Measurements from ENCODE around the gene INPP5A. TPM values are rescaled to one million over a fixed set of nuclear protein-coding genes. Genes with fewer than 3 reads are reported as not detected.
A peak's percentile ranks its signal among the peaks of the same experiment; 100 is the strongest.
"Not testable (repeated sequence)": the region's sequence is repeated elsewhere in the genome, so short reads cannot be mapped to it uniquely, and the experiment has no call there.

Gene INPP5A
- total RNA-seq (2022) (14.2 and 14.7 TPM in 2 replicates), Bru-seq, nascent RNA (percentile 49 among the genes with signal in this experiment), BruChase-seq, experiment 1, labeled RNA remaining after a 6-hour chase (percentile 48 among the genes with signal in this experiment), BruChase-seq, experiment 2, labeled RNA remaining after a 2-hour chase (percentile 46 among the genes with signal in this experiment)
- long read RNA-seq, transcript INPP5A-203 (16 exons, 2,967 nt) = major isoform, 11 of 23 reads
- long read RNA-seq, partial matches to known transcripts = 1 of 23 reads
- long read RNA-seq, other reads (novel, unspliced or antisense) = 11 of 23 reads

GRCh38 chr10:132537684-132538001, at the start of gene INPP5A:
Gene INPP5A, plus strand, starts transcription at chr10:132537787. Its CDS starts 310 bp downstream, at chr10:132538097.
- peak within 1 kb of the TSS; percentile 93 for H3K4me3 Mint-ChIP-seq (ENCODE audit: unreplicated experiment)
- no peaks in the 10 kb centered on the region for H3K36me3 Mint-ChIP-seq (ENCODE audit: insufficient read depth, unreplicated experiment)
- peak within 1 kb of the TSS; percentile 93 for H3K27ac Mint-ChIP-seq (ENCODE audit: low read depth, unreplicated experiment)
- peaks cover 55% of the 10 kb centered on the region for H3K4me1 Mint-ChIP-seq (ENCODE audit: insufficient read depth, unreplicated experiment)
- H3K9me3 Mint-ChIP-seq (ENCODE audit: unreplicated experiment) = no peaks in the 10 kb centered on the region
- H3K27me3 Mint-ChIP-seq (ENCODE audit: insufficient read depth, unreplicated experiment) = no peaks in the 10 kb centered on the region
- CTCF ChIA-PET = no interaction called here
- DNase-seq (ENCODE audit: unreplicated experiment) = no peak
- no peak for TF ChIP-seq CTCF (IDR thresholded peaks at IDR 0.05; ENCODE audit: unreplicated experiment)
- no TSS peak for BruUV-seq (replicated peaks)
- POLR2A ChIA-PET = no interaction called here
- intact Hi-C loops (cut with micrococcal nuclease) = loop anchor here (2.0 to 10.0 kb wide), 3 partner anchors 57 to 99 kb away; no protein-coding TSS in a partner anchor

- ChIA-PET CTCF (no interaction called here), POLR2A (no interaction called here)
- H3K27me3 Mint-ChIP-seq (ENCODE audit: insufficient read depth, unreplicated experiment) = no peaks in the 10 kb centered on the region
- DNase-seq (ENCODE audit: unreplicated experiment) = no peak
- no peaks in the 10 kb centered on the region for H3K36me3 Mint-ChIP-seq (ENCODE audit: insufficient read depth, unreplicated experiment)
- H3K4me3 Mint-ChIP-seq (ENCODE audit: unreplicated experiment) = no peak overlapping the region
- no peak overlapping the region for H3K27ac Mint-ChIP-seq (ENCODE audit: low read depth, unreplicated experiment)
- no TSS peak for BruUV-seq (replicated peaks)
- peaks cover 16% of the 10 kb centered on the region for H3K4me1 Mint-ChIP-seq (ENCODE audit: insufficient read depth, unreplicated experiment)
- H3K9me3 Mint-ChIP-seq (ENCODE audit: unreplicated experiment) = no peaks in the 10 kb centered on the region
- no peak for TF ChIP-seq CTCF (IDR thresholded peaks at IDR 0.05; ENCODE audit: unreplicated experiment)
- intact Hi-C loops (cut with micrococcal nuclease) = no loop called here
Measured at GRCh38 chr10:132488231-132488821, 49.3 kb upstream of the INPP5A start.

GRCh38 chr10:132489053-132489703, 48.4 kb upstream of the INPP5A start:
- intact Hi-C loops (cut with micrococcal nuclease) = no loop called here
- Mint-ChIP-seq H3K9me3 (ENCODE audit: unreplicated experiment) (no peaks in the 10 kb centered on the region), H3K4me1 (ENCODE audit: insufficient read depth, unreplicated experiment) (peaks cover 24% of the 10 kb centered on the region), H3K36me3 (ENCODE audit: insufficient read depth, unreplicated experiment) (no peaks in the 10 kb centered on the region), H3K27me3 (ENCODE audit: insufficient read depth, unreplicated experiment) (no peaks in the 10 kb centered on the region), H3K4me3 (ENCODE audit: unreplicated experiment) (no peak overlapping the region), H3K27ac (ENCODE audit: low read depth, unreplicated experiment) (no peak overlapping the region)
- DNase-seq (ENCODE audit: unreplicated experiment) = peak; percentile 87
- POLR2A ChIA-PET = no interaction called here
- no TSS peak for BruUV-seq (replicated peaks)
- CTCF ChIA-PET = no interaction called here
- no peak for TF ChIP-seq CTCF (IDR thresholded peaks at IDR 0.05; ENCODE audit: unreplicated experiment)

GRCh38 chr10:132489704-132490534, 47.7 kb upstream of the INPP5A start:
- no TSS peak for BruUV-seq (replicated peaks)
- ChIA-PET POLR2A (no interaction called here), CTCF (interaction anchor here (0.7 kb wide), 1 partner anchor 783 kb away, joined by 3 read pairs; no protein-coding TSS in a partner anchor)
- Mint-ChIP-seq H3K27ac (ENCODE audit: low read depth, unreplicated experiment) (no peak overlapping the region), H3K27me3 (ENCODE audit: insufficient read depth, unreplicated experiment) (no peaks in the 10 kb centered on the region), H3K4me3 (ENCODE audit: unreplicated experiment) (no peak overlapping the region), H3K36me3 (ENCODE audit: insufficient read depth, unreplicated experiment) (no peaks in the 10 kb centered on the region), H3K4me1 (ENCODE audit: insufficient read depth, unreplicated experiment) (peaks cover 30% of the 10 kb centered on the region), H3K9me3 (ENCODE audit: unreplicated experiment) (no peaks in the 10 kb centered on the region)
- intact Hi-C loops (cut with micrococcal nuclease) = no loop called here
- no peak for TF ChIP-seq CTCF (IDR thresholded peaks at IDR 0.05; ENCODE audit: unreplicated experiment)
- no peak for DNase-seq (ENCODE audit: unreplicated experiment)

- ChIA-PET CTCF (interaction anchor here (0.7 kb wide), 1 partner anchor 541 kb away, joined by 3 read pairs; no protein-coding TSS in a partner anchor), POLR2A (interaction anchor here (1.0 kb wide), 1 partner anchor 45 kb away, joined by 3 read pairs; no protein-coding TSS in a partner anchor)
- Mint-ChIP-seq H3K4me1 (ENCODE audit: insufficient read depth, unreplicated experiment) (peaks cover 44% of the 10 kb centered on the region), H3K27ac (ENCODE audit: low read depth, unreplicated experiment) (peak overlapping the region; percentile 12)
- H3K4me3 Mint-ChIP-seq (ENCODE audit: unreplicated experiment); H3K36me3 Mint-ChIP-seq (ENCODE audit: insufficient read depth, unreplicated experiment); H3K9me3 Mint-ChIP-seq (ENCODE audit: unreplicated experiment); intact Hi-C loops (cut with micrococcal nuclease); DNase-seq (ENCODE audit: unreplicated experiment); BruUV-seq (replicated peaks); H3K27me3 Mint-ChIP-seq (ENCODE audit: insufficient read depth, unreplicated experiment): not testable (repeated sequence)
Measured at GRCh38 chr10:132491534-132491933, 46.1 kb upstream of the INPP5A start.
